IMR-90 (cell line): ENCODE measurements around the gene TEAD1. TPM values are rescaled to one million over a fixed set of nuclear protein-coding genes. Genes with fewer than 3 reads are reported as not detected.

Experiments used
- ATAC-seq: fragments of 200-7000 bp; cut with Tn5 transposase; 2 replicates; pipeline ENCODE4 v1.9.1; 2020; ENCODE audit warnings: low read depth, mild to moderate bottlenecking, moderate library complexity
- BruUV-seq: library from RNA; stranded (reverse); fragments of 400-500 nt; replicated peaks from 2 replicates; lab custom pipeline; 2021; lab: Mats Ljungman, UMichigan
- CTCF ChIA-PET: fragments of 300-600 bp; formaldehyde crosslinking; extraction: SDS; loops from one replicate; lab custom pipeline; 2021; ENCODE audit warnings: antibody characterized with exemption; lab: Yijun Ruan, JAX
- POLR2A ChIA-PET: fragments of 300-600 bp; sonication (Branson Sonifier 250); formaldehyde crosslinking; loops from one replicate; lab custom pipeline; 2022; ENCODE audit warnings: antibody characterized with exemption; ENCODE audit not compliant: unreplicated experiment; lab: Charles Lee
- DNase-seq: peaks from one replicate; pipeline ENCODE4 v3.0.0; 2013
- H2AFZ ChIP-seq: replicated peaks from 2 replicates; pipeline ENCODE3; 2013; ENCODE audit warnings: low read length, mild to moderate bottlenecking; ENCODE audit not compliant: poor library complexity
- H2AK5ac ChIP-seq: 2 replicates; pipeline ENCODE4 v1.6.1; 2013; ENCODE audit warnings: low read depth, low read length, inconsistent platforms
- H2AK9ac ChIP-seq: replicated peaks from 2 replicates; pipeline ENCODE3; 2013; ENCODE audit warnings: mild to moderate bottlenecking, low read depth, low read length, moderate library complexity; ENCODE audit not compliant: poor library complexity
- H2BK120ac ChIP-seq: 2 replicates; pipeline ENCODE4 v1.6.1; 2013; ENCODE audit warnings: low read depth, low read length, inconsistent platforms
- H2BK15ac ChIP-seq: 3 replicates; pipeline ENCODE4 v1.6.1; 2013; ENCODE audit warnings: low read depth, low read length, inconsistent platforms
- H2BK20ac ChIP-seq: 2 replicates; pipeline ENCODE4 v1.6.1; 2013; ENCODE audit warnings: low read depth, mild to moderate bottlenecking, inconsistent platforms, low read length, moderate library complexity
- H2BK5ac ChIP-seq: 2 replicates; pipeline ENCODE4 v1.6.1; 2013; ENCODE audit warnings: mild to moderate bottlenecking, low read depth, low read length, inconsistent platforms; ENCODE audit not compliant: poor library complexity, severe bottlenecking
- H3K14ac ChIP-seq: replicated peaks from 2 replicates; pipeline ENCODE4 v1.6.1; 2013; ENCODE audit warnings: low read depth, low read length, inconsistent platforms
- H3K18ac ChIP-seq: 2 replicates; pipeline ENCODE4 v1.6.1; 2013; ENCODE audit warnings: low read depth, low read length, control low read depth
- H3K23ac ChIP-seq: 2 replicates; pipeline ENCODE4 v1.6.1; 2013; ENCODE audit warnings: low read depth, low read length, inconsistent platforms
- H3K27ac ChIP-seq: 2 replicates; pipeline ENCODE4 v1.5.1; 2013; ENCODE audit warnings: mild to moderate bottlenecking, control low read depth, low read length; ENCODE audit not compliant: insufficient read depth
- H3K27me3 ChIP-seq: 2 replicates; pipeline ENCODE4 v1.6.1; 2013; ENCODE audit warnings: low read length; ENCODE audit not compliant: control insufficient read depth, insufficient read depth
- H3K36me3 ChIP-seq: 2 replicates; pipeline ENCODE4 v1.6.1; 2013; ENCODE audit warnings: low read length, mixed read lengths; ENCODE audit not compliant: control insufficient read depth, insufficient read depth
- H3K4ac ChIP-seq: 2 replicates; pipeline ENCODE4 v1.6.1; 2013; ENCODE audit warnings: low read depth, low read length, inconsistent platforms
- H3K4me1 ChIP-seq: 2 replicates; pipeline ENCODE4 v1.6.1; 2013; ENCODE audit warnings: low read length, mixed read lengths; ENCODE audit not compliant: control insufficient read depth, insufficient read depth
- H3K4me2 ChIP-seq: 2 replicates; pipeline ENCODE4 v1.6.1; 2013; ENCODE audit warnings: low read depth, mild to moderate bottlenecking, control low read depth, low read length, moderate library complexity
- H3K4me3 ChIP-seq: 2 replicates; pipeline ENCODE4 v1.5.1; 2013; ENCODE audit warnings: low read depth, mild to moderate bottlenecking, control low read depth, low read length, moderate library complexity; ENCODE audit not compliant: insufficient read depth
- H3K56ac ChIP-seq: 2 replicates; pipeline ENCODE4 v1.6.1; 2013; ENCODE audit warnings: low read length, inconsistent platforms; ENCODE audit not compliant: insufficient read depth; ENCODE audit errors: extremely low read depth
- H3K79me1 ChIP-seq, 2 experiments: 2 replicates each; pipeline ENCODE4 v1.6.1; 2013; ENCODE audit warnings: low read length in 2 of 2, inconsistent platforms in 1 of 2, low read depth in 1 of 2
- H3K9ac ChIP-seq: 2 replicates; pipeline ENCODE4 v1.6.1; 2013; ENCODE audit warnings: low read depth, low read length, control low read depth
- H3K9me1 ChIP-seq: 2 replicates; pipeline ENCODE4 v1.6.1; 2013; ENCODE audit warnings: low read length, inconsistent platforms; ENCODE audit not compliant: insufficient read depth
- H3K9me3 ChIP-seq: 2 replicates; pipeline ENCODE4 v1.6.1; 2013; ENCODE audit warnings: low read length; ENCODE audit not compliant: control insufficient read depth, insufficient read depth
- H4K20me1 ChIP-seq: 2 replicates; pipeline ENCODE4 v1.6.1; 2013; ENCODE audit warnings: low read length, inconsistent platforms; ENCODE audit not compliant: insufficient read depth
- H4K5ac ChIP-seq: 2 replicates; pipeline ENCODE4 v1.6.1; 2013; ENCODE audit warnings: mild to moderate bottlenecking, low read depth, low read length, control low read depth
- H4K8ac ChIP-seq, 2 experiments: 2 replicates each; pipeline ENCODE4 v1.6.1; 2013; ENCODE audit warnings: low read depth in 2 of 2, low read length in 2 of 2, control low read depth in 1 of 2, inconsistent platforms in 1 of 2
- H4K91ac ChIP-seq: 2 replicates; pipeline ENCODE4 v1.6.1; 2013; ENCODE audit warnings: low read depth, low read length, inconsistent platforms; ENCODE audit not compliant: insufficient read depth
- MXI1 ChIP-seq: IDR thresholded peaks from 2 replicates; pipeline ENCODE4 v1.6.1; 2012; ENCODE audit warnings: low read depth, mild to moderate bottlenecking, low read length, moderate library complexity, borderline replicate concordance
- NFE2L2 ChIP-seq: fragments of 150-350 bp; IDR thresholded peaks from 2 replicates; pipeline ENCODE4 v1.6.1; 2016; ENCODE audit warnings: low read depth, mild to moderate bottlenecking, low read length
- WGBS, 2 experiments: methylation state at CpG; one replicate each; pipeline versions ENCODE4 v1.1.5 to v1.1.7; 2013; ENCODE audit warnings: missing lambda C conversion rate in 2 of 2; ENCODE audit not compliant: insufficient read length in 1 of 2; ENCODE audit errors: extremely low coverage in 2 of 2; 5-methylcytosine and 5-hydroxymethylcytosine counted together
- dilution Hi-C: fragments of 300-500 bp; cut with HindIII; formaldehyde crosslinking; loops from one replicate; pipeline ENCODE4 v1.14.3; 2018; ENCODE audit warnings: low sequenced_read_pairs; ENCODE audit not compliant: unreplicated experiment
- in situ Hi-C: fragments of 300-500 bp; cut with MboI; formaldehyde crosslinking; loops from 3 replicates; pipeline ENCODE4 v1.14.3; 2019; ENCODE audit warnings: low sequenced_read_pairs, inconsistent platforms, mixed read lengths
- intact Hi-C: fragments of 100-400 bp; cut with micrococcal nuclease; formaldehyde crosslinking; loops from 2 replicates; pipeline ENCODE4 v1.10.0; 2022
- polyA plus RNA-seq, 3 experiments: library from polyadenylated mRNA; depleted of rRNA; stranded (reverse); fragments of >200 nt; gene quantifications; 2 replicates each; pipeline ENCODE4 v1.2.3, GENCODE V29; 2012; ENCODE audit warnings: low replicate concordance in 1 of 3
- total RNA-seq: library from RNA; depleted of rRNA; stranded (reverse); fragments of >200 nt; gene quantifications from 2 replicates; pipeline ENCODE4 v1.2.3, GENCODE V29; 2012

Gene TEAD1
- total and polyA plus RNA-seq, 2 of the 4 experiments (the other 2 are of a cell fraction) = 51.8 to 69.2 TPM

DNA sequence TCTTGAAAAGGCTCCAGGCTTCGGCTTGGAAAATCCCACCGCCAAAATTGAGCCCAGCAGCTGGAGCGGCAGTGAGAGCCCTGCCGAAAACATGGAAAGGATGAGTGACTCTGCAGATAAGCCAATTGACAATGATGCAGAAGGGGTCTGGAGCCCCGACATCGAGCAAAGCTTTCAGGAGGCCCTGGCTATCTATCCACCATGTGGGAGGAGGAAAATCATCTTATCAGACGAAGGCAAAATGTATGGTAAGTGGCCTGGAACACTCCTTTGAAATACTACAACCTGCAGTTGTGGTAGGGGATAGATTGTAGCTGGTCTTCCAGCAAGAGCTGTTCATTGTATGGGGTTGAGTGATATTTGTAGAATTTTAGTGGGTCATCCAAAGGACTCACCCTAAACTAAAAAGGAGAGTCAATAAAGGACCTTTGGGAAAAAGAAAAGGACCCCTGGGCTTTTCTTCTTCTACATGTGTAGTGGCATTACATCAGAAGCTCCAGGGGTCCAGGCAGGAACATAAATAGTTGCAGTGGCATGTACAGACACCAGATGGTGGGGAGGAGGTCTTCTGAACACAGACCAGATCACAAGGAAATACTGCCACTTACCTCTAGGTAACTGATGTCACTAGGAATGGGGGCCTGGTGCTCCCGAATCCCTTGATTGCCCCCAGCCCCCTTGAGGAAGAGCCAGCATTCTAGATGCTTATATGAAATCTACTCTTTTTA, 90.1 kb downstream of the TEAD1 start:
- Histone ChIP-seq H3K56ac (no peak overlapping the region), H4K91ac (no peak overlapping the region), H3K9ac (no peak overlapping the region), H2BK5ac (no peak overlapping the region), H3K9me3 (no peaks in the 10 kb centered on the region), H3K27me3 (no peaks in the 10 kb centered on the region), H2BK20ac (no peak overlapping the region), H4K5ac (no peak overlapping the region), H3K23ac (no peak overlapping the region), H2AK5ac (no peak overlapping the region), H3K27ac (no peak overlapping the region), H4K20me1 (peaks cover 87% of the 10 kb centered on the region), H4K8ac (no peak overlapping the region), H2BK15ac (no peak overlapping the region), H3K36me3 (peaks cover 23% of the 10 kb centered on the region), H3K4me2 (no peak overlapping the region), H2AK9ac (no peak overlapping the region), H3K18ac (no peak overlapping the region), H2BK120ac (no peak overlapping the region), H3K9me1 (peaks cover 43% of the 10 kb centered on the region), H3K4me1 (peaks cover 31% of the 10 kb centered on the region), H3K4me3 (no peak overlapping the region), H2AFZ (no peak overlapping the region), H3K79me1 (peaks cover 48 to 97% of the 10 kb centered on the region in 2 experiments), H3K14ac (no peak overlapping the region), H3K4ac (no peak overlapping the region)
- no peak for TF ChIP-seq NFE2L2
- TF ChIP-seq MXI1 = no peak
- in situ Hi-C loops (no loop called here), intact Hi-C loops (no loop called here), dilution Hi-C loops (no loop called here)
- no TSS peak for BruUV-seq
- DNase-seq = no peak
- ChIA-PET POLR2A (no interaction called here), CTCF (no interaction called here)
- ATAC-seq = no peak
- 100% methylated on average over 2 of the region's 8 CpGs; no CpG with 5 or more reads in 1 of the 2 experiments for WGBS, 2 experiments
